NCI-H1694 treated with DMSO at 0.1 percent for 48 hours (cell line): ENCODE data around the gene USP6NL.

Experiments used
- DNase-seq: peaks from one replicate; lab custom pipeline; 2025; lab: John Stamatoyannopoulos, UW

USP6NL gene

DNA sequence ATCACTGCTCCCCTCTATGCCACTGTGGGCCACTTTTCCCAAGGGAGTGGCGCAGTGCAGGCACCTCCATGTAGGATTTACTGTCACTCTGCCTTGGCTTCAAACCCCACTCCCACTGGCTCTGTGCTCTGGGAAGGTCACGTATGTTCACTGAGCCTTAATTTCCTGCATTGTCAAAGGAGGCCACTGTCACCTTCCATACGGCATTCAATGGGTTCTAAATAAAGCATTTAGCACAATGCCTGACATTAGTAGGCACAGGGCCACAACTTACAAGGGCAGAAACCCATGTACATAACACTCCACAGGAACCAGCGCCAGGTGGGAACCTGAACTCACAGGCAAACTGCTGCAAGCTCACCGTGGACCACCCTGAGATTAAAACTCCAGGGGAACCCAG is 196.4 kb downstream of the USP6NL start:
- no peak for DNase-seq

GRCh38 chr10:11414314-11415038 is 197.0 kb downstream of the USP6NL start:
- no peak for DNase-seq

GRCh38 chr10:11411926-11412545 is 199.4 kb downstream of the USP6NL start:
- no peak for DNase-seq

GRCh38 chr10:11409357-11409756 is 202.1 kb downstream of the USP6NL start:
- no peak for DNase-seq

- DNase-seq: no peak
Measured at GRCh38 chr10:11407939-11408338, 203.5 kb downstream of the USP6NL start.

DNA sequence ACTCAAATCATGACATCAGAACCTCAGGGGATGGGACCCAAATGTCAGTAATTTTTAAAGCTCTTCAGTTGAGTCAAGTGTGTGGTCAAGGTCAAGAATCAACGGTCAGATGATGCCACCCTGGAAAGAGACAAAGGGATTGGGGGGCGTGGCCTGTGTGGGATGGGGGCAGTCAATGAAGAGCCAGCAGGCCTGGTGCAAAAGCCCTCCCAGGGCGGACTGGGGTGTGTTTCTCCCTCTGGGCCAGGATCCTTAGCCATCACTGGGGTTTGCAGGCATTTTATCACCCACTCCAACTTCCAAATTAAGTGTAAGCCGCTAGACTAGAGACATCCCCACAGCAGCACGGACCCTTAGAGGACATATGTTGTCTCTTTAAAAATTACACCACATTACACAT is 204.7 kb downstream of the USP6NL start:
- DNase-seq: no peak

- DNase-seq: no peak
Measured at GRCh38 chr10:11404901-11405300, 206.5 kb downstream of the USP6NL start.
